BLaER1 treated with 17β-estradiol and CSF1 and Interleukin-3, amounts not matched to agents 10 nM and 100 nM (cell line): ENCODE measurements around the gene MORN1.
"Not testable (repeated sequence)": the region's sequence is repeated elsewhere in the genome, so short reads cannot be mapped to it uniquely, and the experiment has no call there.

ENCODE experiments used
- H3K27ac ChIP-seq, 11 experiments: shearing (Covaris generic); formaldehyde crosslinking; 2 replicates each; pipeline ENCODE4 v1.8.1; 2022
- H3K27me3 ChIP-seq, 11 experiments: shearing (Covaris generic); formaldehyde crosslinking; 2 replicates each; pipeline ENCODE4 v1.8.1; 2022
- H3K36me3 ChIP-seq, 11 experiments: shearing (Covaris generic); formaldehyde crosslinking; 2 replicates each; pipeline ENCODE4 v1.8.1; 2022
- H3K4me1 ChIP-seq, 10 experiments: shearing (Covaris generic); formaldehyde crosslinking; 2 replicates each; pipeline ENCODE4 v1.8.1; 2022
- H3K4me2 ChIP-seq, 11 experiments: shearing (Covaris generic); formaldehyde crosslinking; 2 replicates each; pipeline ENCODE4 v1.8.1; 2022
- H3K4me3 ChIP-seq, 10 experiments: shearing (Covaris generic); formaldehyde crosslinking; 2 replicates each; pipeline ENCODE4 v1.8.1; 2022
- H3K9ac ChIP-seq, 11 experiments: shearing (Covaris generic); formaldehyde crosslinking; 2 replicates each; pipeline ENCODE4 v1.8.1; 2022
- H3K9me3 ChIP-seq, 11 experiments: shearing (Covaris generic); formaldehyde crosslinking; replicated peaks in 1 of 11; 2 replicates each; pipeline ENCODE4 v1.8.1; 2022
- H4K20me1 ChIP-seq, 11 experiments: shearing (Covaris generic); formaldehyde crosslinking; 2 replicates each; pipeline ENCODE4 v1.8.1; 2022
- Cebpa-rat ChIP-seq, 11 experiments: shearing (Covaris generic); IDR thresholded peaks; 2 replicates each; pipeline ENCODE4 v1.8.1; 2022

Gene MORN1

DNA sequence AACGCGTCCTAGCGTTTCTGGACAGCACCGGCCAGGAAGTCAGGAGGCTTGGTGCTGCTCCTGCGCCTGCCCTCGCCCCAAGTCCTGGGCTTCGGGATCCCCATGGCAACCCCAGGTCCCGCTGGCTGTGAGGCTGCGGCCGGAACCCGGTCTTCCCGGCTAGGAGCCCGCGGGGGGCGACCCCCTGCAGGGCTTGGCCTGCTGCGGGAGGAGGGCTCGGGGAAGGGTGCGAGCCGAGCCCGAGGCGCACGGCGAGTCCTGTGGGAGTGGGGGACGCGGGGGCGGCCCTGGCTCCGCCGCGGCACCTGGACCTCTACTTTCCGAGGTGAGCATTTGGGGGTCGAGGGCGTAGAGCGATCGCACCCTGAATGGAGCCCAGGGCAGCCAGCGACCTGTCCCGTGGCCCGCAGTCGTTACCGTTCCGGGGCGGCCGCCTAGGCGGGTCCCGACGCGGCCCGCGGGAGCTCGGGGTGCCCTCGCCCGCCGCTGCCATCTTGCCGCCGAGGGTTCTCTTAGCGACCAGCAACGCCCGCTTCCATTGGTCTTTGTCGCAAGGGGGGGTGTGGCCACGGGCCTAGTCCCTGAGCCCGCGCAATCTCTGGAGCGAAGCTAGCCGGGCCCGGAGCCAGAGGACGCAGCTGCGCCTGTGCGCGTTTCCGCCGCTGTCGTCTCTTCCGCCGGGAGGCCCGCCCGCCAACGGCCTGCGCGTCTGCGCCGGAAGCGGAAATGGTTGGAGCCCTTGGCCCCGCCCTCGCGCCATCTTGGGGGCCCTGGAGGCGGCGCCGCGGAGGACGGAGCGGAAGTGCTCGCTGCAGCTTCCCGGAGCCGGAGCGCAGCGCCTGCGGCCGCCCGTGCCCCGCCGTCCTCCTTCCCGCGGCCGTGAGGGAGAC lies at the start of gene MORN1, which contains the start of gene RER1:
Gene MORN1 (minus strand): TSS at position 514 of the 890 bp plus-strand sequence. CDS start 21 bp downstream, at position 493.
Gene RER1 (plus strand): TSS at position 801 of the 890 bp plus-strand sequence. CDS start 3,950 bp downstream, outside the sequence.
- TF ChIP-seq Cebpa-rat (IDR thresholded peaks at IDR 0.05) = no peak
- H3K4me1 ChIP-seq = peaks cover 66 to 83% (median 73%) of the 10 kb centered on the region in 10 experiments

DNA sequence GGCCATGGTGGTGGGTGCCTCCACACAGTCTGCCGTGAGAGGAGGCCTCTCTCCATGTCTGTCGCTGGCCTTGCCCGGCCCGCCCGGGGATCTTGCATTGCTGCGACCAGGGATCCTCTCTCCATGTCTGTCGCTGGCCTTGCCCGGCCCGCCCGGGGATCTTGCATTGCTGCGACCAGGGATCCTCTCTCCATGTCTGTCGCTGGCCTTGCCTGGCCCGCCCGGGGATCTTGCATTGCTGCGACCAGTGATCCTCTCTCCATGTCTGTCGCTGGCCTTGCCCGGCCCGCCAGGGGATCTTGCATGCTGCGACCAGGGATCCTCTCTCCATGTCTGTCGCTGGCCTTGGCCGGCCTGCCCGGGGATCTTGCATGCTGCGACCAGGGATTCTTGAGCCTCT lies 49.0 kb upstream of the MORN1 start:
- H3K9me3 ChIP-seq = peaks cover 7 to 13% (median 10%) of the 10 kb centered on the region in 11 experiments
- peaks cover 37 to 44% (median 40%) of the 10 kb centered on the region in 11 experiments for H3K27me3 ChIP-seq
- not testable (repeated sequence) for H3K27ac ChIP-seq

More for the DNA sequence above, at the start of gene MORN1, which contains the start of gene RER1:
- peak within 1 kb of the TSS; percentile 84 to 95 (median 88) for H3K9ac ChIP-seq
- H3K4me3 ChIP-seq = peak within 1 kb of the TSS; percentile 72 to 99 (median 94)
- peak within 1 kb of the TSS; percentile 90 to 100 (median 98) for H3K4me2 ChIP-seq
- H3K27me3 ChIP-seq = no peaks in the 10 kb centered on the region
- H3K9me3 ChIP-seq = no peaks in the 10 kb centered on the region
- peak within 1 kb of the TSS; percentile 73 to 93 (median 85); a peak in 21 of 22 replicates for H3K27ac ChIP-seq
- peaks cover 28 to 37% (median 34%) of the 10 kb centered on the region in 11 experiments for H3K36me3 ChIP-seq
- H4K20me1 ChIP-seq = peaks cover 37 to 54% (median 39%) of the 10 kb centered on the region in 11 experiments; a peak in 21 of 22 replicates

DNA sequence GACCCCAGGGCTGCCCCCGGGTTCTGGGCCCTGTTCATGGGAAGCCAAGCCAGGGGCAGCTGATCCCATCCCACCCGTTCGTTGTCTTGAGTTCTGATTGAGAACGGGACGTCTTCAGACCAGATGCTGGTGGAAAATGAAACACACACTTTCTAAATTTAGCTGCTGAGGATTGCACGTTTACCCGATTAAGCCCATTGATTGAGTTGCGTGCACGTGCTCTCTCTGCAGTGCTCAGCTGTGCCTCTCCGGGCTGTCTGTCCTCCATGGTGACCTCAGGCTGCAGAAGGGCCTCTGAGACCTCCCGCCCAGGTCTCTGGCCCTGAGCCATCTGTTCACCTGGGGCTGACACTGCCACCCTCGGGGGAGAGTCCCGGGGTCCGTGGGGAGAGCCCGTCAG lies 48.0 kb upstream of the MORN1 start:
- Histone ChIP-seq H3K27ac (no peak overlapping the region), H4K20me1 (peaks cover 0 to 66% (median 17%) of the 10 kb centered on the region in 11 experiments; a peak in 12 of 22 replicates), H3K9ac (peak overlapping the region in 1 of 11 experiments; percentile 22; a peak in 2 of 22 replicates), H3K36me3 (no peaks in the 10 kb centered on the region), H3K4me3 (no peak overlapping the region), H3K4me1 (peaks cover 18 to 94% (median 87%) of the 10 kb centered on the region in 10 experiments; a peak in 19 of 20 replicates), H3K9me3 (peaks cover 7 to 13% (median 10%) of the 10 kb centered on the region in 11 experiments), H3K27me3 (peaks cover 30 to 44% (median 36%) of the 10 kb centered on the region in 11 experiments), H3K4me2 (peak overlapping the region in 10 of 11 experiments; percentile 26 to 92 (median 83); a peak in 18 of 22 replicates)
- no peak for TF ChIP-seq Cebpa-rat (IDR thresholded peaks at IDR 0.05)

More for the DNA sequence above, 49.0 kb upstream of the MORN1 start:
- Histone ChIP-seq H3K4me2 (peak overlapping the region in 6 of 11 experiments; percentile 84 to 99 (median 94); a peak in 12 of 22 replicates), H4K20me1 (peaks cover 0 to 63% (median 17%) of the 10 kb centered on the region in 11 experiments; a peak in 12 of 22 replicates), H3K4me3 (0 out of 20 replicates have a peak overlapping the region, but pooled peaks of 1 of the 10 experiments have one; percentile 31), H3K4me1 (peaks cover 18 to 94% (median 90%) of the 10 kb centered on the region in 10 experiments; a peak in 19 of 20 replicates)
- H3K9ac ChIP-seq, H3K36me3 ChIP-seq: not testable (repeated sequence)

DNA sequence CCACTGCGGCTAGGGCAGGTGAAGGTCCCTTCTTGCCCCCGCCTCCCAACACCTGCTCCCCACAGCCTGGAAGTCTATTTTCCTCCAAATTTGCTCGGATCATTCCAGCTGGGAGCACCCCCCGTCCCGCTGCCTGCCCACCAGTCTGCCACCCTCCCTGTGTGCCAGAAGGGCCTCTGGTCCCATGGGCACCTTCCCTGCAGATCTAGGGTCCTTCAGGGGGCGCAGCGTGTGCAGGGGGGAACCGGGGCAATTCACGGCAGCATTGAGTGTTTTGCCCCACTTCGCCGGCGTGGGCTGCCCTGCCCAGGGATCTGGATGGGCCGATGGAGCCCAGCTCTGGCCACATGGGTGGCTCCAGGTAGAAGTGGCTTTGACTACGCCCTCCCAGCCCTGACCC lies 47.3 kb upstream of the MORN1 start:
- peaks cover 7 to 13% (median 10%) of the 10 kb centered on the region in 11 experiments for H3K9me3 ChIP-seq
- TF ChIP-seq Cebpa-rat (IDR thresholded peaks at IDR 0.05) = no peak
- H3K36me3 ChIP-seq = no peaks in the 10 kb centered on the region
- H3K4me1 ChIP-seq = peaks cover 12 to 94% (median 83%) of the 10 kb centered on the region in 10 experiments; a peak in 19 of 20 replicates
- H4K20me1 ChIP-seq = peaks cover 0 to 66% (median 11%) of the 10 kb centered on the region in 11 experiments; a peak in 12 of 22 replicates
- H3K4me3 ChIP-seq = no peak overlapping the region
- H3K9ac ChIP-seq = peak overlapping the region in 5 of 11 experiments; percentile 11 to 32 (median 19); a peak in 4 of 22 replicates
- H3K27me3 ChIP-seq = peaks cover 30 to 44% (median 36%) of the 10 kb centered on the region in 11 experiments
- H3K4me2 ChIP-seq = peak overlapping the region; percentile 19 to 92 (median 82); a peak in 19 of 22 replicates
- peak overlapping the region in 2 of 11 experiments; percentile 35 to 50; a peak in 1 of 22 replicates for H3K27ac ChIP-seq

DNA sequence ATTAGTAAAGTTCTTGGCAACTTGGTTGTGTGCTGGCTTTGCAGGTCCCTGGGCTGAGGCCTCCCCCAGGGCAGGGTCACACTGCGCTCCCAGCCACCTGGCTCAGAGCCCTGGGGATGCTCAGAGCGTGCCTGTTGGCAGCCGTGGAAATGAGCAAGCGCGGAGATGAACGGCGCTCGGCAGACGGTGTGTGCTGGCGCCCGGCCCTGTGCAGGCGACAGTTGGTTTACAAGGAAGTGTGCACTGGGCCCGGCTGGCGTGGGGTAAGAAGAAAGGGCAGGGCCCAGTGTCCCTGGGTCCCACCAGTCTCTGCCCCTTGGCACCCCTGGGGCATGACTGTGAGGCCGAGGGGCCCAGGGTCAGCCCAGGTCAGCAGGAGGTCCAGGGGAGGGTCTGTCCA lies 46.7 kb upstream of the MORN1 start:
- Histone ChIP-seq H3K36me3 (no peaks in the 10 kb centered on the region), H3K4me1 (peaks cover 6 to 92% (median 78%) of the 10 kb centered on the region in 10 experiments; a peak in 19 of 20 replicates), H3K9ac (peak overlapping the region in 5 of 11 experiments; percentile 11 to 32 (median 19); a peak in 6 of 22 replicates), H3K4me2 (peak overlapping the region; percentile 19 to 92 (median 82); a peak in 19 of 22 replicates), H3K4me3 (no peak overlapping the region), H4K20me1 (peaks cover 0 to 66% (median 7%) of the 10 kb centered on the region in 11 experiments; a peak in 12 of 22 replicates), H3K27ac (peak overlapping the region in 3 of 11 experiments; percentile 25 to 50 (median 35); a peak in 3 of 22 replicates), H3K27me3 (peaks cover 28 to 44% (median 36%) of the 10 kb centered on the region in 11 experiments), H3K9me3 (peaks cover 7 to 13% (median 10%) of the 10 kb centered on the region in 11 experiments)
- no peak for TF ChIP-seq Cebpa-rat (IDR thresholded peaks at IDR 0.05)

DNA sequence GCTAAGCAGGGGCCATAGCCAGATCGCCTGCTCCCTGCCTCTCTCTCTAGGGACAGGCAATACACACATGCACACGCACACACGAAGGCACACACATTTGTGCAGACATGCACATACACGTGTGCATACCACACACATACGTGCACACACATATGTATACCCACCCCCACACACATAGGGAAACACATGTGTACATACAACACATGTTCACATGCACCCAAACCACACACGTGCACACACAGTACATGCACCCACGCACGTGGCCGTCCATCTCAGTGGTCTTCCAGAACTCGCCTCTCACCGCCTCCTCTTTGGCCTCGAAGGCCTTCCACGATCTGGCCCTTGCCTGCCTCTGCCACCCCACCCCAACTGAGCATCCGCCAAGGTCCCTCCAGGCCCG lies 46.3 kb upstream of the MORN1 start:
- H4K20me1 ChIP-seq = peaks cover 0 to 66% (median 2%) of the 10 kb centered on the region in 11 experiments; a peak in 11 of 22 replicates
- TF ChIP-seq Cebpa-rat (IDR thresholded peaks at IDR 0.05) = no peak
- H3K4me1 ChIP-seq = peaks cover 4 to 92% (median 78%) of the 10 kb centered on the region in 10 experiments; a peak in 19 of 20 replicates
- H3K27me3 ChIP-seq = peaks cover 26 to 44% (median 36%) of the 10 kb centered on the region in 11 experiments
- H3K4me3 ChIP-seq = no peak overlapping the region
- H3K27ac ChIP-seq = 0 out of 22 replicates have a peak overlapping the region, but pooled peaks of 1 of the 11 experiments have one; percentile 35
- peak overlapping the region in 8 of 11 experiments; percentile 74 to 92 (median 86); a peak in 16 of 22 replicates for H3K4me2 ChIP-seq
- H3K9ac ChIP-seq = peak overlapping the region in 3 of 11 experiments; percentile 18 to 32 (median 19); a peak in 2 of 22 replicates
- H3K9me3 ChIP-seq = peaks cover 7 to 13% (median 10%) of the 10 kb centered on the region in 11 experiments
- H3K36me3 ChIP-seq = no peaks in the 10 kb centered on the region

DNA sequence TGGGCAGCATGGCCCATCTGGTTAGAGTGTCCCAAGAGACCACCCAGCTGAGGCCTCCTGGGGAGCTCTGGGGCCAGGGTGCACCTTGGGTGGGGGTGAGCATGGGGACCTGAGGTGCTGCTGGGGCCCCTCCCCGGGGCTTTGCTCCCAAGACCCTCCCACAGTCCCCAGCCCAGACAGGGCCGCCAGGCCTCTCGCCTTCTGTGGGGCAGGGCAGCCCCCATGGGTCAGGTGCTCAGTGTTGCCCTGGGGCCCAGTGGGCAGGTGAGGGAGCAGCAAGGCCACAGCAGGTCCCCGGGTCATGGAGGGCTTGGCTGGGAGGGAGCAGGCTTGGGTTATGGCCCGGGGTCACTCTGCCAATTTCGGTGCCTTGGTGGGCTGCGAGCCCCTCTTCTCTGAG lies 45.5 kb upstream of the MORN1 start:
- Histone ChIP-seq H3K4me2 (peak overlapping the region in 8 of 11 experiments; percentile 13 to 92 (median 84); a peak in 13 of 22 replicates), H4K20me1 (peaks cover 0 to 63% (median 0%) of the 10 kb centered on the region in 11 experiments; a peak in 6 of 22 replicates), H3K36me3 (no peaks in the 10 kb centered on the region), H3K4me1 (peaks cover 4 to 92% (median 78%) of the 10 kb centered on the region in 10 experiments; a peak in 19 of 20 replicates), H3K27ac (no peak overlapping the region), H3K27me3 (peaks cover 19 to 39% (median 29%) of the 10 kb centered on the region in 11 experiments), H3K9ac (0 out of 22 replicates have a peak overlapping the region, but pooled peaks of 1 of the 11 experiments have one; percentile 18), H3K9me3 (peaks cover 7 to 13% (median 10%) of the 10 kb centered on the region in 11 experiments), H3K4me3 (no peak overlapping the region)
- TF ChIP-seq Cebpa-rat (IDR thresholded peaks at IDR 0.05) = no peak
